AG09309 (cell line): Measurements from ENCODE around the gene ANKRD1.
A peak's percentile ranks its signal among the peaks of the same experiment; 100 is the strongest.

Source experiments
- DNase-seq: peaks from one replicate; pipeline ENCODE4 v3.0.0-alpha.2; 2010; ENCODE audit warnings: low read depth
- H3K4me3 ChIP-seq: 2 replicates; pipeline ENCODE4 v1.5.1; 2011; ENCODE audit warnings: mild to moderate bottlenecking, low read depth, low read length, moderate library complexity; ENCODE audit not compliant: control insufficient read depth
- TF ChIP-seq, protein P1 (sequence below): IDR thresholded peaks from 2 replicates; pipeline ENCODE4 v1.5.1; 2011; ENCODE audit warnings: mild to moderate bottlenecking, low read depth, low read length, inconsistent platforms; ENCODE audit not compliant: insufficient read depth, control insufficient read depth; ENCODE audit errors: missing control alignments

The ANKRD1 gene

DNA sequence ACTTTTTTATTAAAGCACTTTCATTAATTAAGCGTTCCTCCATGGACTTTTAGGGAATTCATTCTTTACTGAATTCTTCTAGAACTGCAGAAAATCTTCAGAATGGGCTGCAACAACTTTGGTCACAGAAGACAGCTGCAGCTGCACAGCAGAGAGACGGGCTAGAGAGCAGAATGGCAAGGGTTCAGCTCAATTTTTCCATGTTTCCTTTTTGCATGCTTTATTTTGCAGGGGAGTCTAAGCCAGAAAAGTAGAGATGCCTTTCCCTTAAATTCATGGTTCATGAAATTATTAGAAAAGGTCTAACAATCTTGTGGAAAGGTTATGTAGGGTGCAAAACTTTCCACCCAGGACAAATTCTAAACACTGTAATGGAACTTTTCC, 15.4 kb upstream of the ANKRD1 start:
- TF ChIP-seq, protein P1, sequence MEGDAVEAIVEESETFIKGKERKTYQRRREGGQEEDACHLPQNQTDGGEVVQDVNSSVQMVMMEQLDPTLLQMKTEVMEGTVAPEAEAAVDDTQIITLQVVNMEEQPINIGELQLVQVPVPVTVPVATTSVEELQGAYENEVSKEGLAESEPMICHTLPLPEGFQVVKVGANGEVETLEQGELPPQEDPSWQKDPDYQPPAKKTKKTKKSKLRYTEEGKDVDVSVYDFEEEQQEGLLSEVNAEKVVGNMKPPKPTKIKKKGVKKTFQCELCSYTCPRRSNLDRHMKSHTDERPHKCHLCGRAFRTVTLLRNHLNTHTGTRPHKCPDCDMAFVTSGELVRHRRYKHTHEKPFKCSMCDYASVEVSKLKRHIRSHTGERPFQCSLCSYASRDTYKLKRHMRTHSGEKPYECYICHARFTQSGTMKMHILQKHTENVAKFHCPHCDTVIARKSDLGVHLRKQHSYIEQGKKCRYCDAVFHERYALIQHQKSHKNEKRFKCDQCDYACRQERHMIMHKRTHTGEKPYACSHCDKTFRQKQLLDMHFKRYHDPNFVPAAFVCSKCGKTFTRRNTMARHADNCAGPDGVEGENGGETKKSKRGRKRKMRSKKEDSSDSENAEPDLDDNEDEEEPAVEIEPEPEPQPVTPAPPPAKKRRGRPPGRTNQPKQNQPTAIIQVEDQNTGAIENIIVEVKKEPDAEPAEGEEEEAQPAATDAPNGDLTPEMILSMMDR, result no peak
- DNase-seq, result no peak
- H3K4me3 ChIP-seq, result no peak overlapping the region

- H3K4me3 ChIP-seq, result no peak overlapping the region
- TF ChIP-seq, protein P1, result no peak
- no peak for DNase-seq
These were observed 14.8 kb upstream of the ANKRD1 start for GRCh38 chr10:90935581-90936275.

- DNase-seq, result peak; percentile 90
- TF ChIP-seq, protein P1, result no peak
- H3K4me3 ChIP-seq, result no peak overlapping the region
These were observed 10.3 kb upstream of the ANKRD1 start for GRCh38 chr10:90930971-90931871.

DNA sequence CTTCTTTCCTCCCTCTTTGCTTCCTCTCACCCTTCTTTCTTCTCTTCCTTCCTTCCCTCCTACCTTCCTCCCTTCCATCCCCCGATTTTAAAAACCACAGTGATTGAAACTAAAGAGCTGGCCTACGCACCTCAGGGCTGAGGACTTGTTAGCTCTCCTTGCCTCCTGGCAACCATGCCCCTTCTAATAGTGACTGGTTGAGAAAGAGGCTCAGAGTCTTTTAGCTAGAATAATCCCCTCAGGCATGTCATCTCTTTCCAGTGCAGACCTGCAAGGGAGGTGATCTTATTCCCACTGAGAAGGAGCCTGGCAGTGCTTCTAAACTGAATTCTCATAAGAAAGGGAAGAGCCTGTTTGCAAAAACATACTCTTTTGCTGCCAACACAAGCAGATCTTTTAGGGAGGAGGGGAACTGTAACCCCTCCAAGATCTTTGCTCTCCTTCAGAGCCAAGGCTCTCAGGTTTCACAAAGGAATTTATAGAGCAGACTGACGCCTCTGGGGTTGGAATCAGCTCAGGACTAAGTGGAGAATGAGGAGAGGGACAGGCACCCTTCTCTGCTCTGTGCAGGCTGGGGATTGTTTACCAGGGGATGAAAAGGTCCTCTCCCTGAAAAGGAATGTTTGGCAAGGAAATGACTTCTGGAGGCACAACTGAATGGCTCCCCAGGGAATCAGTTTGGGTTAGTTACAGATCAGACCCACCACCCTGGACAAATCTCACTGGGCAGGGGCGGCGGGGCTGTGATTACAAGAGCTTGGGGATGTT, 9.4 kb upstream of the ANKRD1 start:
- no peak overlapping the region for H3K4me3 ChIP-seq
- TF ChIP-seq, protein P1, result no peak
- peak; percentile 78 for DNase-seq

DNA sequence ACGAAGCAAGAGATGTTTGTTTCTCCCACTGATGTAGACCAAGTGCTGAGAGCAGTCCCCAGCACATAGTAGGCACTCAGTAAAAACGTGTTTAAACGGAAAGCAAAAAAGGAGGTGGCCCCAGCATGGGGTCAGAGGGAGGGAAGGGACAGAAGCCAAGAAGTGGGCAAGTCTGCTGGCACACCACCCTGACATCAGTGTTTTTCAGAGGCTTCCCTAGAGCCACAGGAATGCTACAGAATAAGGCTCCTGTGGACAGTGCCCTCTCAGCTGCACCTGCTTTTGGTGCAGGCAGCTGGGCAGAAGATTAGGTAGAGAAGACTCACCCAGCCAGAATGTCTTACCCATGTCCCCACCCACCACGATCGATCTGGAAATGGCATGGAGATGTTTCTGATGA, 8.3 kb upstream of the ANKRD1 start:
- no peak for DNase-seq
- TF ChIP-seq, protein P1, result no peak
- H3K4me3 ChIP-seq, result no peak overlapping the region

DNA sequence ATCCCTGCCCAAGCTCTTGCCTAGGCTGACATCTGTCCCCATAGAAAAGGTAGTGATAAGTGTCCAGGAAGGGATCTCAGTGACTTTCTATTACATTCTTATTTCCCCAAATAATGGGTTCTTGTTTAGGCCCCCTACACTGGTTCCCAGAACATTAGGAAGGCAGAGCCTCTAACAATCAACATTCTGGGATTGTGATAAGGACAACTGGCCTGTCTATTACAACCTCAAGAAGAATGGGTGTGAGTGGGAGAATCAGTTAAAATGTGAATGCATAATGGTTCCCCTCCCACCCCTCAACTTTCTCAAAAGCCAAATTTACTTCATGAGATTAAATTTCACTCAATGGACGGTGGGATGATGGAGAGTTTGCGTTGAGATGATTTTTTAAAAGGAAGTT, 6.4 kb upstream of the ANKRD1 start:
- no peak overlapping the region for H3K4me3 ChIP-seq
- no peak for DNase-seq
- TF ChIP-seq, protein P1, result no peak
